Measurements from ENCODE around the gene RFTN2.
"Not testable (repeated sequence)": the region's sequence is repeated elsewhere in the genome, so short reads cannot be mapped to it uniquely, and the experiment has no call there.

Gene RFTN2

DNA sequence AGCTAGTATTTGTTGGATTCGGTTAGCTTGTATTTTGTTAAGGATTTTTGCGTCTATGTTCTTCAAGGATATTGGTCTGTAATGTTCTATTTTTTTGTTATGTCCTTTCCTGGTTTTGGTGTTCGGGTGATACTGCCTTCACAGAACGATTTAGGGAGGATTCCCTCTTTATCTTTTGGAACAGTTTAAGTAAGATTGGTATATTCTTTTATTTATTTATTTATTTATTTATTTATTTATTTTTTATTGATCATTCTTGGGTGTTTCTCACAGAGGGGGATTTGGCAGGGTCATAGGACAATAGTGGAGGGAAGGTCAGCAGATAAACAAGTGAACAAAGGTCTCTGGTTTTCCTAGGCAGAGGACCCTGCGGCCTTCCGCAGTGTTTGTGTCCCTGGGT, 19.8 kb upstream of the RFTN2 start:
- DNase-seq (ENCODE audit: extremely low read depth, low read depth); H3K4me3 ChIP-seq (replicated peaks; ENCODE audit: low read depth, low read length): not testable (repeated sequence)

DNA sequence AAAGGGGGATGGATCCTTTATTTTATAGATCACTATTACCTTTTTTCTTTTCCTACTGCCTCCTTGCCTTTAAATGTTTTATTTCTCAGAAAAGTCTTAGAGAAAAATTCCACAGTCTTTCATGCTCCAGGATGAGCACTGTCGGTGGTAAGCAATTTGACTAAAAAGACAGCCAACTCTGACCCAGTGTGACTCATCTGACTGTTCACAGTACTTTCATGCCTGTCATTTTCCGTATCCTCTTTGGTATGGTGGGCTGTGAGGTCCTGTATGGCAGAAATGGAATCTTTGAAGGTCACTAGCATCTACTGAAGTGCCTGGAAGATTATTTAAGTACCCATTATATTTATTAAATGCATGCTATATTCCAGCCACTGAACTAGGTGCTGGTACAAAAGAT, 2.1 kb upstream of the RFTN2 start:
- no peak overlapping the region for H3K4me3 ChIP-seq (replicated peaks; ENCODE audit: low read depth, low read length)
- no peak for TF ChIP-seq CTCF (IDR thresholded peaks at IDR 0.05; ENCODE audit: low read depth, low read length, missing control alignments)
- DNase-seq (ENCODE audit: extremely low read depth, low read depth): no peak

DNA sequence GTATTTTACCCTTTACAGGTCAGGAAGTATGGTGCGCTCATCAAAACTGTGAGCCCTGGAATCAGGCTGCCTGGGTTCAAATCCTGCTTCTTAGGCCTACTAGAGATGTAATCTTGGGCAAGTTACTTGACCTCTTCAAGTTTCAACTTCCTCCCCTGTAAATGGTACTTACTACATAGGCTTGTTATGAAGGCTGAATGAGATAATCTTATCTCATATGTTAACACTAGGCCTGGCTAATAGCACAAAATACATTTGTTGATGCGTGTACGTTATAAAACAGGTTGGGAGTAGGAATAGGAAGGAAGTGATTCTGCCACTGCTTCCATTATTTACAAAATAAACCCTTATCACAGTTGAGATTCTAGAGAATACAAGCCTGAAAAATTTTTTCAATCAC, 1.7 kb upstream of the RFTN2 start:
- no peak for DNase-seq (ENCODE audit: extremely low read depth, low read depth)
- TF ChIP-seq CTCF (IDR thresholded peaks at IDR 0.05; ENCODE audit: low read depth, low read length, missing control alignments): no peak
- H3K4me3 ChIP-seq (replicated peaks; ENCODE audit: low read depth, low read length): no peak overlapping the region

- TF ChIP-seq CTCF (IDR thresholded peaks at IDR 0.05; ENCODE audit: low read depth, low read length, missing control alignments): no peak
- H3K4me3 ChIP-seq (replicated peaks; ENCODE audit: low read depth, low read length): peak overlapping the region; percentile 36
- no peak for DNase-seq (ENCODE audit: extremely low read depth, low read depth)
Observed at GRCh38 chr2:197675711-197676188, 363 bp upstream of the RFTN2 start.

GRCh38 chr2:197674591-197674990, 796 bp downstream of the RFTN2 start:
- TF ChIP-seq CTCF (IDR thresholded peaks at IDR 0.05; ENCODE audit: low read depth, low read length, missing control alignments): no peak
- DNase-seq (ENCODE audit: extremely low read depth, low read depth): no peak
- peak overlapping the region; percentile 36; the same call in 1 of the 2 replicates for H3K4me3 ChIP-seq (replicated peaks; ENCODE audit: low read depth, low read length)

DNA sequence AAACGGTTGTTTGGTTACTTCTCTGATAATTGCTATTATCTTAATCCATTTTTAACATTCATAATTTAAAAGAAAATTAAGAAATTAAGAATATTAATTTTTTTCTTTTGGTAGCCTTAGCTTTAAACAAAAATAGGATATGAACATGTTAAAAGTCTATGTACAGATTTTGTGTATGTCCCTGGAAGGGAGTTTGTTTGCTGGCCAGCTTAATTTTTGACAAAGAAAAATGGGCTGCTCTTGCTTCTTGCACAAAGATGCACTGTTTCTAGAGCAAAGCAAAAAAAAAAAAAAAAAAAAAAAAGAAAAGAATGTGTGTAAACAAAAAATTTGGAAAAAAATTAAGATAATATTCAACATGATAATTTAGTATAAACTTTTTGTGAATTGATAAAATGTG, 1.3 kb downstream of the RFTN2 start:
- TF ChIP-seq CTCF (IDR thresholded peaks at IDR 0.05; ENCODE audit: low read depth, low read length, missing control alignments): no peak
- H3K4me3 ChIP-seq (replicated peaks; ENCODE audit: low read depth, low read length): no peak overlapping the region
- DNase-seq (ENCODE audit: extremely low read depth, low read depth): no peak

- no peak overlapping the region for H3K4me3 ChIP-seq (replicated peaks; ENCODE audit: low read depth, low read length)
- no peak for TF ChIP-seq CTCF (IDR thresholded peaks at IDR 0.05; ENCODE audit: low read depth, low read length, missing control alignments)
- DNase-seq (ENCODE audit: extremely low read depth, low read depth): no peak
Observed at GRCh38 chr2:197673606-197674005, 1.8 kb downstream of the RFTN2 start.

Data from HFF-Myc (cell line).